IMR-90 (cell line): Measurements from ENCODE around the gene BTLA. TPM values are rescaled to one million over a fixed set of nuclear protein-coding genes. Genes with fewer than 3 reads are reported as not detected.

ENCODE experiments used
- ATAC-seq: fragments of 200-7000 bp; cut with Tn5 transposase; 2 replicates; pipeline ENCODE4 v1.9.1; 2020; ENCODE audit warnings: low read depth, mild to moderate bottlenecking, moderate library complexity
- BruUV-seq: library from RNA; stranded (reverse); fragments of 400-500 nt; replicated peaks from 2 replicates; lab custom pipeline; 2021; lab: Mats Ljungman, UMichigan
- CTCF ChIA-PET: fragments of 300-600 bp; formaldehyde crosslinking; extraction: SDS; loops from one replicate; lab custom pipeline; 2021; ENCODE audit warnings: antibody characterized with exemption; lab: Yijun Ruan, JAX
- POLR2A ChIA-PET: fragments of 300-600 bp; sonication (Branson Sonifier 250); formaldehyde crosslinking; loops from one replicate; lab custom pipeline; 2022; ENCODE audit warnings: antibody characterized with exemption; ENCODE audit not compliant: unreplicated experiment; lab: Charles Lee
- DNase-seq: peaks from one replicate; pipeline ENCODE4 v3.0.0; 2013
- H2AFZ ChIP-seq: replicated peaks from 2 replicates; pipeline ENCODE3; 2013; ENCODE audit warnings: low read length, mild to moderate bottlenecking; ENCODE audit not compliant: poor library complexity
- H2AK5ac ChIP-seq: 2 replicates; pipeline ENCODE4 v1.6.1; 2013; ENCODE audit warnings: low read depth, low read length, inconsistent platforms
- H2AK9ac ChIP-seq: replicated peaks from 2 replicates; pipeline ENCODE3; 2013; ENCODE audit warnings: mild to moderate bottlenecking, low read depth, low read length, moderate library complexity; ENCODE audit not compliant: poor library complexity
- H2BK120ac ChIP-seq: 2 replicates; pipeline ENCODE4 v1.6.1; 2013; ENCODE audit warnings: low read depth, low read length, inconsistent platforms
- H2BK15ac ChIP-seq: 3 replicates; pipeline ENCODE4 v1.6.1; 2013; ENCODE audit warnings: low read depth, low read length, inconsistent platforms
- H2BK20ac ChIP-seq: 2 replicates; pipeline ENCODE4 v1.6.1; 2013; ENCODE audit warnings: low read depth, mild to moderate bottlenecking, inconsistent platforms, low read length, moderate library complexity
- H2BK5ac ChIP-seq: 2 replicates; pipeline ENCODE4 v1.6.1; 2013; ENCODE audit warnings: mild to moderate bottlenecking, low read depth, low read length, inconsistent platforms; ENCODE audit not compliant: poor library complexity, severe bottlenecking
- H3K14ac ChIP-seq: replicated peaks from 2 replicates; pipeline ENCODE4 v1.6.1; 2013; ENCODE audit warnings: low read depth, low read length, inconsistent platforms
- H3K18ac ChIP-seq: 2 replicates; pipeline ENCODE4 v1.6.1; 2013; ENCODE audit warnings: low read depth, low read length, control low read depth
- H3K23ac ChIP-seq: 2 replicates; pipeline ENCODE4 v1.6.1; 2013; ENCODE audit warnings: low read depth, low read length, inconsistent platforms
- H3K27ac ChIP-seq: 2 replicates; pipeline ENCODE4 v1.5.1; 2013; ENCODE audit warnings: mild to moderate bottlenecking, control low read depth, low read length; ENCODE audit not compliant: insufficient read depth
- H3K27me3 ChIP-seq: 2 replicates; pipeline ENCODE4 v1.6.1; 2013; ENCODE audit warnings: low read length; ENCODE audit not compliant: control insufficient read depth, insufficient read depth
- H3K36me3 ChIP-seq: 2 replicates; pipeline ENCODE4 v1.6.1; 2013; ENCODE audit warnings: low read length, mixed read lengths; ENCODE audit not compliant: control insufficient read depth, insufficient read depth
- H3K4ac ChIP-seq: 2 replicates; pipeline ENCODE4 v1.6.1; 2013; ENCODE audit warnings: low read depth, low read length, inconsistent platforms
- H3K4me1 ChIP-seq: 2 replicates; pipeline ENCODE4 v1.6.1; 2013; ENCODE audit warnings: low read length, mixed read lengths; ENCODE audit not compliant: control insufficient read depth, insufficient read depth
- H3K4me2 ChIP-seq: 2 replicates; pipeline ENCODE4 v1.6.1; 2013; ENCODE audit warnings: low read depth, mild to moderate bottlenecking, control low read depth, low read length, moderate library complexity
- H3K4me3 ChIP-seq: 2 replicates; pipeline ENCODE4 v1.5.1; 2013; ENCODE audit warnings: low read depth, mild to moderate bottlenecking, control low read depth, low read length, moderate library complexity; ENCODE audit not compliant: insufficient read depth
- H3K56ac ChIP-seq: 2 replicates; pipeline ENCODE4 v1.6.1; 2013; ENCODE audit warnings: low read length, inconsistent platforms; ENCODE audit not compliant: insufficient read depth; ENCODE audit errors: extremely low read depth
- H3K79me1 ChIP-seq, 2 experiments: 2 replicates each; pipeline ENCODE4 v1.6.1; 2013; ENCODE audit warnings: low read length in 2 of 2, inconsistent platforms in 1 of 2, low read depth in 1 of 2
- H3K9ac ChIP-seq: 2 replicates; pipeline ENCODE4 v1.6.1; 2013; ENCODE audit warnings: low read depth, low read length, control low read depth
- H3K9me1 ChIP-seq: 2 replicates; pipeline ENCODE4 v1.6.1; 2013; ENCODE audit warnings: low read length, inconsistent platforms; ENCODE audit not compliant: insufficient read depth
- H3K9me3 ChIP-seq: 2 replicates; pipeline ENCODE4 v1.6.1; 2013; ENCODE audit warnings: low read length; ENCODE audit not compliant: control insufficient read depth, insufficient read depth
- H4K20me1 ChIP-seq: 2 replicates; pipeline ENCODE4 v1.6.1; 2013; ENCODE audit warnings: low read length, inconsistent platforms; ENCODE audit not compliant: insufficient read depth
- H4K5ac ChIP-seq: 2 replicates; pipeline ENCODE4 v1.6.1; 2013; ENCODE audit warnings: mild to moderate bottlenecking, low read depth, low read length, control low read depth
- H4K8ac ChIP-seq, 2 experiments: 2 replicates each; pipeline ENCODE4 v1.6.1; 2013; ENCODE audit warnings: low read depth in 2 of 2, low read length in 2 of 2, control low read depth in 1 of 2, inconsistent platforms in 1 of 2
- H4K91ac ChIP-seq: 2 replicates; pipeline ENCODE4 v1.6.1; 2013; ENCODE audit warnings: low read depth, low read length, inconsistent platforms; ENCODE audit not compliant: insufficient read depth
- FOS ChIP-seq: fragments of 150-350 bp; IDR thresholded peaks from 2 replicates; pipeline ENCODE4 v1.6.1; 2016; ENCODE audit warnings: low read depth, low read length
- NFE2L2 ChIP-seq: fragments of 150-350 bp; IDR thresholded peaks from 2 replicates; pipeline ENCODE4 v1.6.1; 2016; ENCODE audit warnings: low read depth, mild to moderate bottlenecking, low read length
- RCOR1 ChIP-seq: IDR thresholded peaks from 2 replicates; pipeline ENCODE4 v1.6.1; 2012; ENCODE audit warnings: mild to moderate bottlenecking, low read length, improper control_type of control experiment; ENCODE audit not compliant: insufficient replicate concordance
- RFX5 ChIP-seq: IDR thresholded peaks from 2 replicates; pipeline ENCODE4 v1.8.0; 2012; ENCODE audit warnings: low read depth, mild to moderate bottlenecking, low read length, moderate library complexity
- SMC3 ChIP-seq: fragments of 150-350 bp; IDR thresholded peaks from 2 replicates; pipeline ENCODE4 v1.6.1; 2016; ENCODE audit warnings: low read depth, mild to moderate bottlenecking, antibody characterized with exemption, low read length, moderate library complexity
- WGBS, 2 experiments: methylation state at CpG; one replicate each; pipeline versions ENCODE4 v1.1.5 to v1.1.7; 2013; ENCODE audit warnings: missing lambda C conversion rate in 2 of 2; ENCODE audit not compliant: insufficient read length in 1 of 2; ENCODE audit errors: extremely low coverage in 2 of 2; 5-methylcytosine and 5-hydroxymethylcytosine counted together
- dilution Hi-C: fragments of 300-500 bp; cut with HindIII; formaldehyde crosslinking; loops from one replicate; pipeline ENCODE4 v1.14.3; 2018; ENCODE audit warnings: low sequenced_read_pairs; ENCODE audit not compliant: unreplicated experiment
- in situ Hi-C: fragments of 300-500 bp; cut with MboI; formaldehyde crosslinking; loops from 3 replicates; pipeline ENCODE4 v1.14.3; 2019; ENCODE audit warnings: low sequenced_read_pairs, inconsistent platforms, mixed read lengths
- intact Hi-C: fragments of 100-400 bp; cut with micrococcal nuclease; formaldehyde crosslinking; loops from 2 replicates; pipeline ENCODE4 v1.10.0; 2022
- polyA plus RNA-seq, 3 experiments: library from polyadenylated mRNA; depleted of rRNA; stranded (reverse); fragments of >200 nt; gene quantifications; 2 replicates each; pipeline ENCODE4 v1.2.3, GENCODE V29; 2012; ENCODE audit warnings: low replicate concordance in 1 of 3
- total RNA-seq: library from RNA; depleted of rRNA; stranded (reverse); fragments of >200 nt; gene quantifications from 2 replicates; pipeline ENCODE4 v1.2.3, GENCODE V29; 2012

Gene BTLA
- total and polyA plus RNA-seq, 2 of the 4 experiments (the other 2 are of a cell fraction): not detected

- Histone ChIP-seq H2BK15ac (no peak overlapping the region), H3K27ac (no peak overlapping the region), H2BK120ac (no peak overlapping the region), H3K79me1 (no peaks in the 10 kb centered on the region), H3K4me3 (no peak overlapping the region), H2AK5ac (no peak overlapping the region), H3K18ac (no peak overlapping the region), H3K9me1 (no peaks in the 10 kb centered on the region), H4K5ac (no peak overlapping the region), H3K36me3 (no peaks in the 10 kb centered on the region), H2BK20ac (no peak overlapping the region), H3K56ac (no peak overlapping the region), H3K9ac (no peak overlapping the region), H3K27me3 (peaks cover 6% of the 10 kb centered on the region), H4K20me1 (no peaks in the 10 kb centered on the region), H3K4me1 (no peaks in the 10 kb centered on the region), H3K23ac (no peak overlapping the region), H3K14ac (no peak overlapping the region), H2AK9ac (no peak overlapping the region), H4K8ac (no peak overlapping the region), H2BK5ac (no peak overlapping the region), H2AFZ (no peak overlapping the region), H3K4me2 (no peak overlapping the region), H4K91ac (no peak overlapping the region), H3K9me3 (no peaks in the 10 kb centered on the region), H3K4ac (no peak overlapping the region)
- 69% methylated on average over 2 of the region's 2 CpGs; no CpG with 5 or more reads in 1 of the 2 experiments for WGBS, 2 experiments
- TF ChIP-seq NFE2L2 (no peak), FOS (no peak), RFX5 (no peak), RCOR1 (no peak), SMC3 (no peak)
- BruUV-seq: no TSS peak
- ChIA-PET POLR2A (no interaction called here), CTCF (no interaction called here)
- ATAC-seq (no peak), DNase-seq (no peak)
- dilution Hi-C loops: no loop called here
- intact Hi-C loops: no loop called here
- in situ Hi-C loops: no loop called here
Measured at GRCh38 chr3:112474796-112475195, 24.5 kb downstream of the BTLA start.
